Measurements from ENCODE around the gene CPOX. TPM values are rescaled to one million over a fixed set of nuclear protein-coding genes. Genes with fewer than 3 reads are reported as not detected.

CPOX gene
- total and polyA plus RNA-seq, 10 of the 15 experiments (the other 5 are each of a cell fraction or from before 2014, with no cell fraction given), result 40.7 to 72.6 (median 64.5) TPM

- SMC1A ChIA-PET (ENCODE audit: uncharacterized antibody, unreplicated experiment), result interaction anchor here (0.8 to 13.1 kb wide), 9 partner anchors 9 to 297 kb away, joined by 3 to 603 read pairs (median 4); partner anchors contain the start of gene CLDND1
- CTCF ChIA-PET, result interaction anchor here (0.7 to 6.3 kb wide), 10 partner anchors 14 to 65 kb away, joined by 3 to 40 read pairs (median 6); no protein-coding TSS in a partner anchor
- Histone ChIP-seq H3K27me3 (replicated peaks in 1 of 2; ENCODE audit: control insufficient read depth in 2 of 2, insufficient read depth in 2 of 2, low read length in 1 of 2) (no peaks in the 10 kb centered on the region), H4K20me1 (ENCODE audit: control insufficient read depth, insufficient read depth) (no peaks in the 10 kb centered on the region), H3K79me2 (ENCODE audit: control insufficient read depth, insufficient read depth, low read length) (peaks cover 99% of the 10 kb centered on the region), H3K9ac (ENCODE audit: control insufficient read depth, insufficient read depth, low read length) (peak overlapping the region; percentile 94), H3K4me1 (ENCODE audit: control insufficient read depth, insufficient read depth, low read length) (peaks cover 3% of the 10 kb centered on the region; the same call in 1 of the 2 replicates), H3K27ac (ENCODE audit: control insufficient read depth, insufficient read depth) (peak overlapping the region; percentile 97), H2AFZ (ENCODE audit: control insufficient read depth, low read depth, low read length) (no peak overlapping the region), H3K4me2 (ENCODE audit: control insufficient read depth, insufficient read depth) (peak overlapping the region; percentile 67), H3K36me3 (ENCODE audit: control insufficient read depth in 2 of 2, insufficient read depth in 2 of 2, low read length in 1 of 2) (peaks cover 3 to 7% of the 10 kb centered on the region in 2 experiments; a peak in 3 of 4 replicates), H3K9me3 (replicated peaks; ENCODE audit: control insufficient read depth, insufficient read depth, low read length) (no peaks in the 10 kb centered on the region), H3K4me3 (peak overlapping the region; percentile 81)
- RAD21 ChIA-PET (ENCODE audit: unreplicated experiment), result interaction anchor here (1.0 to 13.1 kb wide), 8 partner anchors 9 to 207 kb away, joined by 3 to 511 read pairs (median 8); partner anchors contain the start of genes CLDND1 and CPOX
- POLR2A ChIA-PET, result interaction anchor here (1.1 to 11.8 kb wide), 4 partner anchors 9 to 38 kb away, joined by 3 to 350 read pairs (median 8); partner anchors contain the start of gene CLDND1
- intact Hi-C loops (cut with micrococcal nuclease; ENCODE audit: unreplicated experiment), result loop anchor here (5.0 kb wide), 1 partner anchor 200 kb away; no protein-coding TSS in a partner anchor
- DNase-seq (ENCODE audit: low read depth, low spot score) (no peak), FAIRE-seq (no peak), ATAC-seq (peak; percentile 6)
- in situ Hi-C loops (cut with MboI), result no loop called here
- 2% methylated on average over 5 of the region's 5 CpGs for WGBS (ENCODE audit: insufficient coverage, insufficient replicate concordance, low lambda C conversion rate, missing lambda C conversion rate)
- TSS peak; percentile 77 for BruUV-seq (replicated peaks)
- TF ChIP-seq IRF4 (IDR thresholded peaks at IDR 0.05; ENCODE audit: low read depth, low read length) (no peak), ATF2 (IDR thresholded peaks at IDR 0.05; ENCODE audit: low read length) (no peak), KLF5 (IDR thresholded peaks at IDR 0.05; ENCODE audit: partially characterized antibody) (no peak), GATAD2B (conservative IDR thresholded peaks at IDR 0.05; ENCODE audit: low read depth) (no peak), BRCA1 (IDR thresholded peaks at IDR 0.05; ENCODE audit: low read depth, low read length) (no peak), POLR2A (IDR thresholded peaks at IDR 0.05; ENCODE audit: low read depth, low read length) (peak; percentile 83), TARDBP (IDR thresholded peaks at IDR 0.05; ENCODE audit: borderline replicate concordance) (no peak), ZNF592 (IDR thresholded peaks at IDR 0.05) (no peak), TAF1 (IDR thresholded peaks at IDR 0.05; ENCODE audit: borderline replicate concordance, low read depth, low read length) (no peak), STAT1 (conservative IDR thresholded peaks at IDR 0.05) (0 out of 2 replicates have a peak, but pooled peaks have one; percentile 47), ZBED1 (IDR thresholded peaks at IDR 0.05; ENCODE audit: borderline replicate concordance) (peak; percentile 55; the same call in 1 of the 2 replicates), SMAD5 (IDR thresholded peaks at IDR 0.05; ENCODE audit: low read depth) (peak; percentile 56; the same call in 1 of the 2 replicates), POLR2AphosphoS2 (IDR thresholded peaks at IDR 0.05; ENCODE audit: low read depth, low read length) (peak; percentile 65; the same call in 1 of the 2 replicates), USF1 (IDR thresholded peaks at IDR 0.05; ENCODE audit: borderline replicate concordance, extremely low read length, insufficient read depth, low read depth, low read length) (no peak), SP1 (IDR thresholded peaks at IDR 0.05; ENCODE audit: low read depth, low read length) (no peak), WRNIP1 (IDR thresholded peaks at IDR 0.05; ENCODE audit: borderline replicate concordance, low read depth, low read length) (no peak; the same call in 1 of the 2 replicates)
Measured at GRCh38 chr3:98532275-98532637, 61.2 kb downstream of the CPOX start.

Data from GM12878 (cell line).